ENCODE results near the gene RCAN1. TPM values are rescaled to one million over a fixed set of nuclear protein-coding genes. Genes with fewer than 3 reads are reported as not detected.
A peak's percentile ranks its signal among the peaks of the same experiment; 100 is the strongest.

The RCAN1 gene
- total RNA-seq, 2 donors from 2014 or later: 20.8 to 29.0 TPM

GRCh38 chr21:34593954-34594531 lies 20.9 kb downstream of the RCAN1 start:
- intact Hi-C loops (cut with DNase I): no loop called here
- 64 to 66% methylated on average over 12 of the region's 12 CpGs for WGBS, 2 donors
- Histone ChIP-seq H3K27me3 (no peaks in the 10 kb centered on the region), H3K36me3 (replicated peaks in 1 of 2; ENCODE audit: insufficient read depth in 1 of 2, low read depth in 2 of 2) (no peaks in the 10 kb centered on the region), H3K9me3 (no peaks in the 10 kb centered on the region), H3K27ac (peak overlapping the region; percentile 64 to 92 (median 84)), H3K4me3 (no peak overlapping the region), H3K4me1 (peaks cover 83% of the 10 kb centered on the region)
- ATAC-seq (no peak), DNase-seq (no peak)
- TF ChIP-seq, protein P1, sequence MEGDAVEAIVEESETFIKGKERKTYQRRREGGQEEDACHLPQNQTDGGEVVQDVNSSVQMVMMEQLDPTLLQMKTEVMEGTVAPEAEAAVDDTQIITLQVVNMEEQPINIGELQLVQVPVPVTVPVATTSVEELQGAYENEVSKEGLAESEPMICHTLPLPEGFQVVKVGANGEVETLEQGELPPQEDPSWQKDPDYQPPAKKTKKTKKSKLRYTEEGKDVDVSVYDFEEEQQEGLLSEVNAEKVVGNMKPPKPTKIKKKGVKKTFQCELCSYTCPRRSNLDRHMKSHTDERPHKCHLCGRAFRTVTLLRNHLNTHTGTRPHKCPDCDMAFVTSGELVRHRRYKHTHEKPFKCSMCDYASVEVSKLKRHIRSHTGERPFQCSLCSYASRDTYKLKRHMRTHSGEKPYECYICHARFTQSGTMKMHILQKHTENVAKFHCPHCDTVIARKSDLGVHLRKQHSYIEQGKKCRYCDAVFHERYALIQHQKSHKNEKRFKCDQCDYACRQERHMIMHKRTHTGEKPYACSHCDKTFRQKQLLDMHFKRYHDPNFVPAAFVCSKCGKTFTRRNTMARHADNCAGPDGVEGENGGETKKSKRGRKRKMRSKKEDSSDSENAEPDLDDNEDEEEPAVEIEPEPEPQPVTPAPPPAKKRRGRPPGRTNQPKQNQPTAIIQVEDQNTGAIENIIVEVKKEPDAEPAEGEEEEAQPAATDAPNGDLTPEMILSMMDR (IDR thresholded peaks at IDR 0.05): no peak
- no peak for TF ChIP-seq POLR2A (IDR thresholded peaks at IDR 0.05)

- DNase-seq (peak; percentile 41 to 78 (median 68)), ATAC-seq (no peak)
- H3K9me3 ChIP-seq: no peaks in the 10 kb centered on the region
- no peak for TF ChIP-seq POLR2A (IDR thresholded peaks at IDR 0.05)
- TF ChIP-seq, protein P1 (IDR thresholded peaks at IDR 0.05): no peak
- H3K4me3 ChIP-seq: no peak overlapping the region
- H3K27ac ChIP-seq: peak overlapping the region; percentile 64 to 92 (median 84)
- peaks cover 84% of the 10 kb centered on the region for H3K4me1 ChIP-seq
- H3K27me3 ChIP-seq: no peaks in the 10 kb centered on the region
- 35 to 36% methylated on average over 5 of the region's 5 CpGs for WGBS, 2 donors
- H3K36me3 ChIP-seq (replicated peaks in 1 of 2; ENCODE audit: insufficient read depth in 1 of 2, low read depth in 2 of 2): no peaks in the 10 kb centered on the region
- intact Hi-C loops (cut with DNase I): no loop called here
These were observed 21.5 kb downstream of the RCAN1 start for GRCh38 chr21:34593423-34593822.

DNA sequence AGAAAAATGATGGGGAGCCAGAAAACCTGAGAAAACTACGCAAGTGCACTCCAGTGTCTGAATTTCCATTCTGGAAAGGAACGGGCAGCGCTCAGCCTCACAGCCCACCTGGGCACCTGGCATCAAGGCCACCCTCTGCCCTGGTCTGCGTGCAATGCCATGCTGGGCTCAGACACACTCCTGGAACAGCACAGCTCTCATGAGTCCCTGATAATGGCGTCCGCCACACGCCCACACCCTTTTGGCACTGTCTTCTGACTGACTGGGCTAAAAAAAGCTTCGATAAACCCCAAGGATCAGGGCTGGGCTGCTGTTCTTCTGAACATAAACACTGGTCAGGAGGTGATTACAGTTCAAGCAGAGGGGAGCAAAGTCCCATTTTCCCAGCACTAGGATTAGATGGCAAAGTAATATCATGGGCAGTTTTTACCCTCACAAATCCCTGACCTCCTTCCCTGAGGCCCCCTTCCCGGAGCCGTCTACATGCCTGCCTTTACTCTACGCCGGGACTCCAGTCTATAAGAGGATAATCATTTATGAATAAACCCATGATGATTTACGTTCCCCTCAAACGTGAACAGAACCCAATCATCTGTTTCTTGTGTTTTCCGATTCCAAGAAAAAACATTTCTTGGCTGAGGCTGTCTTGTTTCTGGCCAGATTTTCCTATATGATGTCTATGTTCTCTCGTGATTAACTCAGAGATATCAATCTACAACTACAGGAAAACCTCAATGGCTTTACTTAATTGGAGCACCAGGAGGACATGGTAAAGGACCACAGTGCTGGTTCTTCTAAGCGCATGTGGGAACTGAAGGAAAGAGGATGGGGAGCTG lies 22.6 kb downstream of the RCAN1 start:
- Histone ChIP-seq H3K9me3 (no peaks in the 10 kb centered on the region), H3K4me3 (no peak overlapping the region), H3K27ac (peak overlapping the region; percentile 64 to 92 (median 84)), H3K27me3 (no peaks in the 10 kb centered on the region), H3K36me3 (replicated peaks in 1 of 2; ENCODE audit: insufficient read depth in 1 of 2, low read depth in 2 of 2) (no peaks in the 10 kb centered on the region), H3K4me1 (peaks cover 84% of the 10 kb centered on the region)
- intact Hi-C loops (cut with DNase I): no loop called here
- DNase-seq: peak; percentile 77 to 91 (median 90)
- WGBS, 2 donors: 30 to 33% methylated on average over 17 of the region's 17 CpGs
- peak; percentile 80 for ATAC-seq
- peak in 2 of 3 donors; percentile 37 to 61 for TF ChIP-seq POLR2A (IDR thresholded peaks at IDR 0.05)
- TF ChIP-seq, protein P1 (IDR thresholded peaks at IDR 0.05): no peak

GRCh38 chr21:34590520-34590919 lies 24.4 kb downstream of the RCAN1 start:
- ATAC-seq: no peak

More at GRCh38 chr21:34590520-34590919, 24.4 kb downstream of the RCAN1 start:
- Histone ChIP-seq H3K36me3 (replicated peaks in 1 of 2; ENCODE audit: insufficient read depth in 1 of 2, low read depth in 2 of 2) (no peaks in the 10 kb centered on the region), H3K27me3 (no peaks in the 10 kb centered on the region), H3K9me3 (no peaks in the 10 kb centered on the region), H3K27ac (peak overlapping the region in 3 of 4 donors; percentile 80 to 92 (median 89)), H3K4me1 (peaks cover 66% of the 10 kb centered on the region), H3K4me3 (no peak overlapping the region)
- TF ChIP-seq, protein P1 (IDR thresholded peaks at IDR 0.05): no peak
- no peak for TF ChIP-seq POLR2A (IDR thresholded peaks at IDR 0.05)
- intact Hi-C loops (cut with DNase I): no loop called here
- 75 to 87% methylated on average over 1 of the region's 1 CpG for WGBS, 2 donors
- no peak for DNase-seq

All from body of pancreas (tissue), 4 donors.